ENCODE measurements around the gene TSC22D1.
"Not testable (repeated sequence)": the region's sequence is repeated elsewhere in the genome, so short reads cannot be mapped to it uniquely, and the experiment has no call there.

TSC22D1 gene

DNA sequence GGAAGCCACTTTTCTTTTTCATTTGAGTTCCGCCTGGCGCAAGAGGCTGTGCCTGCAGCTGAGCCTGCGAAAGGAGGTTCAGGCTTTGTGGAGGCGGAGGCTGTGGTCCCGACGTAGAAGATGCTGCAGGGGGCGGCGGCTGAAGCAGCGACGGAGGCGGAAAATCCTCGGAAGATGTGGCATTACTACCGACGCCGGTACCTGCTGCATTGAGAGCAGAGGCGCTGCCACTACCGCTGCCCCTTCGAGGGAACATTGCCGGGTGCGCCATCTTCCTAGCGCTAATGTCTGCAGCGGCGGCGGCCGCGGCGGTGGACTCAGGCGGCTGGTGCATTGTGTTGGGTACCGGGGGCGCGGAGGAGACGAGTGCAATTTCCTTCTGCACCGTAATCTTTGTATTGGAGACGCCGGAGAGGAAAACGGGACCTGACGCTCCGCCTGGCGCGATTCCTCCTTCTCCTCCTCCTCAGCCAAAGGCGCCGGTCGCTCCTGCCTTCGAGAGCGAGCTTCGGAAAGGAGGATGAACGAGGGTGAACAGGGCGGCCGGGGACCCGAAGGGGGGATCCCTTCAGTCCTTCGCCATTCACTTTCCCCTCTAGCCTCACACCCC, at the start of gene TSC22D1:
TSS of gene TSC22D1 (minus strand) at position 590 of the 610 bp plus-strand sequence. CDS start at position 334, 256 bp downstream.
- peak; percentile 65 for DNase-seq

DNA sequence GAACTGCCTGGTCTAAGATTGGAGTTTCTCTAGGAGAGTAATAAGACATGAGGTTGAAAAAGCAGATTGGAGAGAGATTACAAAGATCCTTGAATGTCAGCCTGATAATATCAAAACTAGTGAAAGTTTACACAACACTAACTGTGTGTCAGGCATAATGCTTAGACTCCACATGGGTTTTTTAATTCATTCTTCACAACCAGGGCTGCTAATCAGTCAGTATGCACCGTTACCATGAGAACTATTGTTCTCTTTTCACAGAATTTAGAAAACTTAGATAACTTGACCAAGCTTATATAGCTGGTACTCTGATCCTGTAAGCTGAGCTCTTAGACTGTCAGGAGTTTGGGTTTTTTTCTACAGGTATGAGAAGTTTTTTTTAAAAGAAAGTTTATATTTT, 46.6 kb upstream of the TSC22D1 start:
- DNase-seq, result no peak

DNA sequence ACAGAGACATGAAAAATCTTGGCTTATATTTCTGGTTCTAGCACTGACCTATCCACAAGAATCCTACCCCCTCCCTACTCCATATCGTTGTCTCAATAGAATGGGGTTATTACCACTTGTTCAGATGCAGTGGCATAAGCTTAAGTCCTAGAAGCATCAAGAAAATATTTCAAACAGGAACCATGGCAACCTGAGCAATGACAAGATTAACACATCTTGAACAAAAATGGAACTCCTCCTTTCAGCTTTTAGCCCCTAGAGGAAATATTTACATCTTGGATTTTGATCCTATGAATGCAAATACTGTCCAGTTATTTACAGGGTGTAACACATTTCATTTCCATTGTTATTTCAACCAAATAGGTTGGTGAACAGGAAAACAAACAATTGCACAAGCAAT, 46.1 kb upstream of the TSC22D1 start:
- no peak for DNase-seq

DNA sequence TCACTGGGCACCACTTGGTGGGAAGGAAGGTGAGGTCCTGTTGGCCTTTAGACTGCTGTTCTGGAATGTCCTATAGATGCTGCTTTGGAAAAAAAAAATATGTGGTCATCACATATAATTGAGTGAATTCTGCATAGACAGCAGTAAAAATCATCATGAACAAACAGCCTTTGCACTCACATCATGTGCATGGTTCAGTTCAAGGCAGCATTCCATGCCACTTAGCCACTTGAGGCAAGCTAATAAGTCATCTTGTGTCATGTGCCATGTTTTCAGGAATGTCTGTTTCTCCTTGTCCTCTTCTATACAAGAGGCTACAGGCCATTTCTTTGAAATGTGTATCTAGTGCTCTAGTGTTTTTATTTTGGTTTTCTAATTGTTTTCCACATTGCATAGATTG, 43.9 kb upstream of the TSC22D1 start:
- DNase-seq, result no peak

DNA sequence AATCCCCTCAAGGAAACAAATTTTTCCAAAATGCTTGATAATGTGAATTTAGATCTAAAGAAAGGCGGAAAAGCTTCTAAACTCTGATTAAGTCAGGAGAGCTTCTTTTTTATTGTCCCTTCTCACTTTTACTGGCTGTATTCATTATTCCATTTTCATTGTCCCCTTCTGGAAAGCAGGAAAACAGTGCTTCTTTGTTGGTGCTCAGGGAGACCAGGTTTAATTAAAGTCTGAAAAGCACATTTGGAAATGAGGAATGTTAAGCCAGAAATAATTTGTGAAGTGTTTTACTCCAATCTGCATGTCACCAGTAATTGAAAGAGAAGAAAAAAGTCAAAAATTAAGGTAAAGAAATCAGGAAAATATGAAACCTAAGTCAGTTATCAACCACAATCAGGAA, 43.5 kb upstream of the TSC22D1 start:
- DNase-seq, result no peak

DNA sequence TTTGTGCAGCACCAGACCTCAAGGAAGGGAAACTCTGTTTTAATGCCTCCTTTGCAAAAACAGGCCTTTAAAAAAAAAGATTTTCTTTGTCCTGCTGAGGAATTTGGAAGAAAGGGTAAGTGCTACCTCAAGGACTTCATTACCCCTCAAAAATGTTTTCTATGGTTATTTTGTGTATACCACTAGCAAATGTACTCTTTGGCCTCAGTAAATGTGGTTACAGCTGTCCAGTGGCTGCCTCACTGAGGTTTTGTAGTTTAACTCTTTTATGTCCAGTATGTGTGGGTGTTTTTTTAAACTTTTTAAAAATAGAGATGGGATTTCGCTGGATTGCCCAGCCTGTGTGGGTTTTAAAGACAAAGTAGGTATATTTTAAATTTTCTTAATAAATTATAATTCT, 42.2 kb upstream of the TSC22D1 start:
- DNase-seq, result no peak

DNA sequence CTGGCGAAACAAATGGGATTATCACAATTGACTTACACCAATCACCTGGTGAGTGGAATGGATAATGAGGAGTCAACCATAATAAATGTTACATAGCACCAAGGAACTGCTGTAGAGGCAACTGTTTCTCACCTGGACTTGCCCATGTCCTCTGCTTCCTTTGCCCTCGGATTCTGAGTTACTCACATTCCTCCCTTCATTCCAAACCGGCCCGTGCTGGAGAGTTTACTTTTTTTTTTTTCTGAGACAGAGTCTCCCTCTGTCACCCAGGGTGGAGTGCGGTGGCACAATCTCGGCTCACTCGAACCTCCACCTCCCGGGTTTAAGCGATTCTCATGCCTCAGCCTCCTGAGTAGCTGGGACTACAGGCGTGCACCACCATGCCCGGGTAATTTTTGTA, 41.5 kb upstream of the TSC22D1 start:
- peak; percentile 53 for DNase-seq

DNA sequence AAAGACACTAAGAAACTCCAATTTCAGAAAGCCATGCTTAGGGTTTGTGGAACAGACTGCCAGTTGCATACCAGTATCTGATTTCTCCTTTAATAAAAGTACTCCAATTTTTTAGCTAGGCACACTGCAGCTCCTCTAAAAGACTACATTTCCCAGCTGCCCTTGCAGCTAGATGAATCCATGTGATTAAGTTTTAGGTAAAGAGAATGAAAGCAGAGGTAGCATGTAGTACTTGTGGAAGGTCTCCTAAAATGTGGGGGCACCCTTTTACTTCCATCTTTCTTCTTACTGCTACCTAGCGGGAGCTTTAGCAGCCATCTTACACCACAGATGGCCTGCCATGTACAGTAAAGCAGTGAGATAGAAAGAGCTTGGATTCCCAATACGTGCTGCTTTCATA, 33.0 kb upstream of the TSC22D1 start:
- peak; percentile 14 for DNase-seq

DNA sequence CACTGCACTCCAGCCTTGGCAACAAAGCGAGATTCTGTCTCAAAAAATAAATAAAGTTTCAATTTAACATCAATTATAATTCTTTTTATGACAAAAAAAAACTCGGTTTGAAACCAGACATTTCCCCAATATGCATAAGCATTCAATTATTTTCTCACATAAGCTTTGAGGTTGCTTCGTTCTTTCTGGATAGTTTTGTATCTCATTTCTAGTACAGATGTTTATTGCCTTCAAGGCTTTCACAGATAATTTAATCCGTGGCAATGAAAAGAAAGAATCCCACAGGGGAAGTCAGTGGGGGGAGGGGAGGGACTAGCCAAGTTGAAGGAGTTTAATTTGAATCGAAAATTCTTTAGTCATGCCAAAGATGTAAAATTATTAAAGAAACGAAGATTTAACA, 29.6 kb upstream of the TSC22D1 start:
- no peak for DNase-seq

DNA sequence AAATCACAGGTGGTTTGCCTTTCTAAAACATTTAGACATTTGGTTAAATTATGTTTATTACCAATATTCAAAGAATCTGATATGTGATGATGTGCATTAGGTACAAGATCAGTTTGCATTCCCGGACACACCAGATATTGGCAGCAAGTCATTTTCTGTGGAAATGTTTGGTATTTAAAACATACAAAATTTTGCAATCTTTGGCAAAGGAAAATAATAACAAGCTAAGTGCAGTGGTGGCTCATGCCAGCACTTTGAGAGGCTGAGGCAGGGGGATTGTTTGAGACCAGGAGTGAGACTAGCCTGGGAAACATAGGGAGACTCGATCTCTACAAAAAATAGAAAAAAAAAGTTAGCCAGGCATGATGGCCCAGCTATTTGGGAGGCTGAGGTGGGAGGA, 29.1 kb upstream of the TSC22D1 start:
- no peak for DNase-seq

DNA sequence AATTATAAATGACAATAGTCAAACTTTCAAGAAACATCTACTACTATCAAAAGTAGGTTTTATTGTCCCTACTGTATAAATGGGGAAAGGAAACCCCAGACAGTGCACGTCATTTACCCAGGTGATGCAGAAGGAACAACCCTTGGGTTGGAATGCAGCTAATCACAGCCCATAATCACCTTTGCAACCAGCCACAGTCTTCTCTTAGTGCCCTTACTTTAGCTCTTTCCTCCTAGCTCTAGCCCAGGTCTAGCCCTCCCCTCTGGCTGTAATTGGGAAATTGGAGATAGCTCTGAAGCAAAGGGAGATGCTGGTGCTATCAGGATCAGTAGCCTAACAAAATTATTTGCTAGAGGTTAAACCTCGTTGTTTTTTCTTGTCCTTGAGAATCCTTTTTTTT, 25.5 kb upstream of the TSC22D1 start:
- DNase-seq, result no peak

DNA sequence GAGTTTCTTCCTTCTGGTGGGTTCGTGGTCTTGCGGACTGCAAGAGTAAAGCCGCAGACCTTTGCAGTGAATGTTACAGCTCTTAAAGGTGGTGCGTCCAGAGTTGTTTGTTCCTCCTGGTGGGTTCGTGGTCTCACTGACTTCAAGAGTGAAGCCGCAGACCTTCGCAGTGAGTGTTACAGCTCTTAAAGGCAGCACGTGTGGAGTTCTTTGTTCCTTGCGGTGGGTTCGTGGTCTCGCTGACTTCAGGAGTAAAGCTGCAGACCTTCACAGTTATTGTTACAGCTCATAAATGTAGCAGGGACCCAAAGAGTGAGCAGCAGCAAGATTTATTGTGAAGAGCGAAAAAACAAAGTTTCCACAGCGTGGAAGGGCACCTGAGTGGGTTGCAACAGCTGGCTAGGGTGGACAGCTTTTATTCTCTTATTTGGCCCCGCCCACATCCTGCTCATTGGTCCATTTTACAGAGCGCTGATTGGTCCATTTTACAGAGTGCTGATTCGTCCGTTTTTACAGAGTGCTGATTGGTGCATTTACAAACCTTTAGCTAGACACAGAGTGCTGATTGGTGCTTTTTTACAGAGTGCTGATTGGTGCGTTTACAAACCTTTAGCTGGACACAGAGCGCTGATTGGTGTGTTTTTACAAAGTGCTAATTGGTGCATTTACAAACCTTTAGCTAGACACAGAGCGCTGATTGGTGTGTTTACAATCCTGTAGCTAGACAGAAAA, 17.9 kb upstream of the TSC22D1 start:
- not testable (repeated sequence) for DNase-seq

DNA sequence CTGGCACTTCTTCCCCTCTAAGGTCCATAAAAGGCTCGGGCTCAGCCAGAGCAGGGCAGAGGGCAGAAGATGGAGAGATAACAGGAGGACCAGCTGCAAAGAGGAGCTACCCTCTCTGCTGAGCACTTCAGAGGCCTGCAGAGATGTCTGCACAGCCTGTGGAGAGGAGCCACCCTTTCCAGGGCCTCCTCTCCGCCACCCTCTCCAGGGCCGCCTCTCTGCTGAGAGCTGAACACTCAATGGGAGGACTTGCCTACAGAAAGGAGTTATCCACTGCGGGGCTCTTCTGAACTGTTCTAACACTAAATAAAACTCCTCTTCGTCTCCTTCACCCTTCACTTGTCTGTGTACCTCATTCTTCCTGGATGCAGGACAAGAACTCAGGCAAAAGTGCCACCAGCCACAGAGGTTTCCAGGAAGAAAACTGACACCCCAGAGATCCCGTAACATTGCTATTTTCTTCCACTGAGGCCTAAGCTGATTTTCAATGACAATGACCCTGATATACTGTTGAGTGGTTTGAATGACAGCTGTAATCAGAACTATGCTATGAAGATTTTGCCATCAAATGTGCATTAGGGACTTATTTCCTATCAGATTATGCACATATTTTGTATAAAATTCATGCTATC, 16.2 kb upstream of the TSC22D1 start:
- DNase-seq, result no peak

DNA sequence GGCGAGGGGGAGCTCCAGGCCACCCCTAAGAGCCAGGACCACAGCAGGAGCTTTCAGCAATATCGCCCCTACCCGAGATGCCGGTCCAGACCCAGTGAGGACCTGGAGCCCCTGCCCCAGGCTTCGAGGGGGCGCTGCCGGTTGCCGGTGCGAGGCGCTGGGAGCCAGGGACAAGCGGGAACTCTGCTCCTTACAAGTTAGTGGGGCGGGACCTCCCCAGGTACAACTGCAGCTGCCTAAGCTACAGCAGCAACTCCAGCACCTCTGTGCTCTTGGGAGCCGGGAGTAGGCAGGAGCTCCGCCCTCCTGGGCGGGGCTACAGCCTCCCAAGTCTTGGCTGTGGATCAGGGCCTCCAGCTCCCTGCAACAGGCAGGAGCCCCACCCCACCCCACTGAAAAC, 15.2 kb upstream of the TSC22D1 start:
- DNase-seq, result no peak

DNA sequence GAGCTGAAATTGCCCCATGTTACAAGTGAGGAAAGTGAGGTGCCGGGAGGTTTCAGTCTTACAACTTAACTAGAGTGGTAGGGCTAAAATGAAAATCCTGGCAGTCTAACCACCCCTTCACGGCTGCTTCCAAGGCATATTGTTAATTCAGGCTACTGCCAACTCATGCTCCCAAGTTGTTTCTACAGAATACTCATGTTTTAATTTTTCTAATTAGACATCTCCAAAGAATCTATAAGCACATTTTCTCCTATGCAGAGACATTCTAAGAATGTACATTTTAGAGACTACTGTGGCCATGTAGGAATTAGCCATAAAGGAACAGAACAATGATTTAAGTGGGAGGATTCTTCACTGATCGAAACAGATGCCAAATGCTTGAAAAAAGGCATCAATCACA, 7.0 kb upstream of the TSC22D1 start:
- no peak for DNase-seq

DNA sequence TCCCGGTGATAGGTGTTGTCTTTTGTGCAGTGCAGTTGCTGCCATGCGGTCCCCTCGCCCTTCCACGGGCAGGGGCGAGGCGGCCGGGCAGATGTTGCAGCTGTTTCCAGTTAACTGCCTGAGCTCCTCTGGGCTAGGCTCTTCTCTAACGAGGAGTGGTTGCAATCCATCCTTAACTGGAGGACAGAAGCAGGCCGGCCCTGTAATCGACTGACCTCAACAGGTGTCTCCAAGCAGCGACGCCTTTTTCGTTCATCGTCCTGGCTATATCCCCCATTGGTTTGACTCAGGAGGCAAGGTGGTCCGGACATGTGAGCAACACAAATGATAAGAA, 1.9 kb upstream of the TSC22D1 start:
- peak; percentile 86 for DNase-seq

DNA sequence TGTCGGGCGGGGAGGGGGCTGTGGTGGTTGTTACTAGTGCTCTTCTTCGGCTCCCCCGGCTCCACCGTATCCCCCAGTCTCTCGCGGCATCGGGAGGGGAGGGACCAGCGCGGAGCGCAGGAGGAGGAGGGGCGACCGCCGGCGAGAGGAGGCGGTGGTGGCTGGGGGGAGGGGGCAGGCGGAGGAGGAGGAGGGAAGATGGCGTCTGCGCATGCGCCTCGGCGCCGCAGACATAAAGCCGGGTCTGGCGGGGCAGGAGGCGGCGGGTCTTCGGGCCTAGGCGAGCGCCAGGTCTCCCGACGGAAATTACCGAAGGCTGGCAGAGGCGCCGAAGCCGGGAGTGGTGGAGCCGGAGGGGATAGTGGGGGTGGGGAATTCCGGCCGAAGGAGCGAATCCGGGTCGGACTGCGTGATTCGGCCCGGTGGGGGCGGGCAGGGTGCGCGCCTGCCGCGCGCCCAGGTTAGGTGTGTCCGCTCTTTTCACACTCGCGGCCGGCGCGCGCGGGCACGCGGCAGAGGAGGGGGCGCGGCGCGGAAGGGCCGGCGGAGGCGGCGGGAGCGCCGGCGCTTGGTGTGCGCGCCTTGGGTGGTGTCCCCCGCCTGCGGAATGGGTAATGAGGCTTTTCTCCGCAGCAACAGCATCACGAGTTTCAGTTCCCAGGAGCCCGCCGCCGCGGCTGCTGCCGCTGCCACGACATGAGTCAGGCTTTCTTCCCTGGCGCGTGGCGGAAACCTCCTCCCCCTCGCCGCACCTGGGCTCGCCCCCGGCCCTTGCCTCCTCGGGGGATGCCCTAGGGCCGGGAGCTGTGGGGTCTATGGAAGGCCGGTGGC, 1.3 kb upstream of the TSC22D1 start:
- peak; percentile 100 for DNase-seq

DNA sequence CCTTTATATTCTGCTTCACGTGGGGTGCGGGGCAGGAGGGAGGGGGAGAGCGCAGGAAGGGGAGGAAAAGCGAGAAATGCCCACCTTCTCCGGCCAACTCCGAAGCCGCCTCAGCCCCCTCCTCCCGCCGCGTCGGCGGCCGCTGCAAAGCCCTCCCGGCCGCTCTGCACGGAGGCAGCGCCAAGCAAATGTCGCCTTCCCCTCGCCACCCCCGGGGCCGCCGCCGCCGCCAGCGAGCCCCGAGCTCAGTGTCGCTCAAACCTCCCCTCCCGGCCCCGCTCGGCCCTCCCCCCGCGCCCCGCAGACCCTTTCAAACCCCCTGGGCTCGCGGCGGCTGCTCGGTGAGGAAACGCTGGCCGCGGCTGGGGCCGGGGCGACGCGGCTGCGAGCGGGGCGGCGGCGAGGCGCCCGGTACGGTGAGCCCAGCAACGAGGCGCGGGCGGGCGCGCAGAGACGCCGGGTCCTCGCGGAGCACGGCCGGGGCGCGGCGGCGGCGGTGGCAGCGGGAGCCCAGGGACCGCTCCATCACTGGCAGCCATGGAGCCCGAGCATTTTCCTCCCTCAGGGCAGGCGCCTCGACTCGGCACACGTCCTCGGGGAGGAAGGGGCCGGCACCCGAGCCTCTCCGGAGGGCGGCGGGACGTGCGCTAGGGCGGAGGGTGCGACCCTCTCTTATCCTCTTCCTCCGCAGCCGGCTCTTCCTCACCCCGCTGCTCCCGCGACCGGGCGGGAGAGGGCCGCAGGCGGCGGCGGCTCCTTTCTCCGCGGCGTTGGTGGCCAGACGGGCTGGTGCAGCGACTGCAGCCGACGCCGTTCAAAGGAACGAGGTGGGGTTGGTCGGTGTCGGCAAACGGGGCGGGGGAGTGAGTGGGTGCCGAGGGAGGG, 463 bp upstream of the TSC22D1 start:
- peak; percentile 65 for DNase-seq

DNA sequence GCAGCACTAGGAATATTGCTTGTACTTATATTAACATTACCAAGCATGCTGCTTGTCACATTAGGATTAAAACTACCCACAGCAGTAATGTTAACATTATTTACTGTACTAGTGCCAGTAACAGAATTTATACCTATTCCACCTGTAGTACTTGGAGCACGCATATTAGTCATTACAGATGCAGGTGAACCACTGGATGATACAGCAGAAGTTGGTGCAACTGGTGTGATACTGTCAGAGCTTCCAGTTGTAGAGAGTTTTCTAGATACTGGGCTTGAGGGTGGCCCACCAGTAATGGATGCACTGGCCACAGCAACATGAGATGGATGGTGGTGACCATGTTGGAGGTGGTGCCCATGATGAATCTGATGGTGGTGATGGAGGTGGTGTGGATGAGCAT, 1.1 kb downstream of the TSC22D1 start:
- no peak for DNase-seq

DNA sequence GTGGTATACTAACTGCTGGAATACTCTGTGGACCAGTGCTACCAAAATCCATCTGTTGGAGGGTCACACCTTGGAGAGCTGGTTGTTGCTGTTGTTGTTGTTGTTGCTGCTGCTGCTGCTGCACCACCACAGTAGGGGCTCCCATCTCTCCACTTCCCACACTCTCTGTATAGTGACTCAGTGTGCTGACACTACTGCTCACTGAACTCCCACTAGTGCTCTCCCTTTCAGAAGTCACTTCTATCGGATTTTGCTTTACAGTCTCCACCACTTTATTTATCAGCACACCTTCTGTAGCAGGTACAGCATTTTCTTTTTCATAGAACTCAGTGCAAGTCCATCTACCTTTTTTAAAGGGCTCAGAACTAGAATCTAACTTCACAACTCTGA, 1.7 kb downstream of the TSC22D1 start:
- DNase-seq, result no peak

DNA sequence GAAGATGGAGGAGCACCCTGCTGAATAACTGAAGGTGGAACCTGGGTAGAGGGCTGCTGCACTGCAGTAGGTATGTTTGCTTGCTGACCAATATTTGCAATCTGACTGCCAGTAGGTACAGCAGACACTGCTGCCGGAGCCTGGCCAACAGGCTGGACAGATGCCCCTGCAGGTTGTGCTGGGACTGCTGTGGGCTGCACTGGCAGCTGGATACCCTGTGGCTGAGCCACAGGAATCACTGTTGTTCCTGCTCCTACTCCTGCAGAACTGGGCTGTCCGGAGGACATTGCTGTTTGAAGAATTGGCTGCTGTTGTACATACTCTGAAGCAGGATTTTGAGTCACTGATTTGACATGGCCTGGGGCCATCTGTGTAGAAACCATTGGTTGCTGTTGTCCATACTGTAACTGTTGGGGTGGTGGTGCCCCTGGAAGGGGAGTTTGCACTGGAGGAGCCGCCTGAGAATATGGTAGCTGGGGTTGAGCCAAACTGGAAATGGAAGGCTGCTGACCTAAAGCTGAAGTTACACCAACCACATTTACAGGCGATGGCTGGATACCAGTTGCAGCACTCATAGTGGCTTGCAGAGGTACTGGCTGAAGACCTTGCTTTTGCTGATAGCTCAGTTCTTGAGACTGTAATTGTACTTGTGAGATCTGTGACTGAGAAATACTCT, 2.2 kb downstream of the TSC22D1 start:
- DNase-seq, result peak; percentile 50

DNA sequence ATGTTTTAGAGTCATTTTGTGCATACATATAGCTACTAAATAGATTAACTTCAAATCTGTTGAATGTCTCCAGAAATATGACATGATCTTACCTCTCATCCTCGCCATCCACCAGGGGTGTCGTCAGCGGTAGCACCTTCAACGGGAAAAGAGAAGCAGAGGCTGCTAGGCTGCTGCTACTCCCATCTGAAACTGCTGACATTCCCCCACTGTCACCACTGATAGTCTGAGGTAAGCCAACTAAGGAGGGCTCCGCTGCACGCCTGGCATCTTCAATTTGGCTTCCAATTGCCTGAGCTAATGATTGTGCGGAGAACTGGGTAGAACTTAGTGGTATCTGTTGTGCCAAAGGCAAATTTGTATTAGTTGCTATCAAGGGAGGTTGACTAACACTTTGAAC, 3.1 kb downstream of the TSC22D1 start:
- DNase-seq, result peak; percentile 33
